HK-2 (cell line): Measurements from ENCODE around the gene DNM3.

ENCODE experiments used
- DNase-seq: peaks from one replicate; pipeline ENCODE4 v3.0.0-alpha.2; 2018; ENCODE audit not compliant: unreplicated experiment

The DNM3 gene

DNA sequence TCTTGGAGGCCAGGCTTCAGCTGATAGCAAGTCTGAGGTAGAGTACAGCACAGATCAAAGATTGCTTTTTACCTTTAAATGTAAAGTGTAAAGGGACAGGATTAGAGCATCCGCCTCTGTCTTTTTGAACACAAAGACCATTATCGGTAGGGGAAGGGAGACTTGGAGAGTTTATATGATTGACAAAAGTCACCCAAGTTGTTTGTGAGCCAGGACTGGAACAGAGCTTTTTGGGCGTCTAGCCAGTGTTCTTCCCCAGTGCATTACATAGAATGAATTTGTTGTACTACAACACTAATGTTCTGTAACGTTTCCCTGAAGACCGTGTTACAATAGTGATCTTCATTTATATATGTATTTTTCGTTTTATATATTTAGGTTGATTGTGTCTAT, 611.9 kb downstream of the DNM3 start:
- DNase-seq, result no peak

DNA sequence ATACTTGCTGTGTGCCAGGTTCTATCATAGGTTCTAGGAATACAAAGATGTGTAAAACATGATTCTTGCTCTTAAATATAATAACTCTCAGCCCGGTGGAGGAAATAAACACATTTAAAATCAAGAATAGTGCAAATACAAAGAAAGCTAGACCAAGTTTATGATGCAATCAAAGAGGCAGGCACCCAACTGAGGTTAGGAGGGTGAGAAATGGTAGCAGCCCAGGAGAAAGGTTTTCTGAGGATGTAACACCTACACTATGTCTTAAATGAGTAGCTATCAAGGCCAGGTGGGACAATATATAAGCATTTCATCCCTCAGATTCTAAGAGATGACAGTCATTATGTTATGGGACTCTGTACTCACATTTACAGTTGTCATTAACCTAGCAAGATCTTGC, 612.3 kb downstream of the DNM3 start:
- no peak for DNase-seq

DNA sequence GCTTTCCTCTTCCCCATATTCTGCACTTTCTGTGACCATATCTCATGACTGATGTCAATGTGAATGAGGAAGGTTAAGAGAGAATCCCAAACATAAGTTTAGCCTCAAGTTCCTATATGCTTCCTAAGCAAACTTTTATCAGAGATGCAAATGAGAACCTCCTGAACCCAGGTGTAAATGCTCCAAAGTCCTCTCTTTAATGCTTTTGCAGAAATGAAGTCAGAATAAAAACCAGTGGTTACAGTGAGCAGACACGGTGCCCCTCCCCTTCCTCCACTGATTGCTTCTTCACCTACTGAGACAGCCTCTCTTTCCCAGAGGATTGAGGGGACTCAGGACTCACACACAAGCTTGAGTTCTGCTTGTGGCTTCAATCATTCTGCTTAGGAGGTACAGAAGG, 614.2 kb downstream of the DNM3 start:
- DNase-seq, result no peak

DNA sequence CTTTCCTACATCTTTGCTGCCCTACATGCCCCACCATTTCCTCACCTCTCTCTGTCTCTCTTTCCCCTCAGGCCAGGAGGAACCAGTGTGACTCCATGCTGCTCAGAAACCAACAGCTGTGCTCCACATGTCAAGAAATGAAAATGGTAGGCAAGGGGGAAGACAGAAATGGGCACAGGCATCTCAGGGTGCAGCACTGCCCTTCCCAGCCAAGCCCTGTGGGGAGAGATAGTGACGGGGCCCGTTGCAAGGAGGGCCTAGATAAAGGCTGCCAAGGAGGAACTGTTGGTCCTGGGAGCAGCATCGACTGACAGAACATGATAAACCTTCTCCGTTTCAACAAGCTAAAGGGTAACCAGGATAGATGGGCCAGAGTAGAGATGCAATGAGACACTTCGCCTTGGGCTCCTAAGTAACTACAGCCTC, 615.1 kb downstream of the DNM3 start:
- no peak for DNase-seq

DNA sequence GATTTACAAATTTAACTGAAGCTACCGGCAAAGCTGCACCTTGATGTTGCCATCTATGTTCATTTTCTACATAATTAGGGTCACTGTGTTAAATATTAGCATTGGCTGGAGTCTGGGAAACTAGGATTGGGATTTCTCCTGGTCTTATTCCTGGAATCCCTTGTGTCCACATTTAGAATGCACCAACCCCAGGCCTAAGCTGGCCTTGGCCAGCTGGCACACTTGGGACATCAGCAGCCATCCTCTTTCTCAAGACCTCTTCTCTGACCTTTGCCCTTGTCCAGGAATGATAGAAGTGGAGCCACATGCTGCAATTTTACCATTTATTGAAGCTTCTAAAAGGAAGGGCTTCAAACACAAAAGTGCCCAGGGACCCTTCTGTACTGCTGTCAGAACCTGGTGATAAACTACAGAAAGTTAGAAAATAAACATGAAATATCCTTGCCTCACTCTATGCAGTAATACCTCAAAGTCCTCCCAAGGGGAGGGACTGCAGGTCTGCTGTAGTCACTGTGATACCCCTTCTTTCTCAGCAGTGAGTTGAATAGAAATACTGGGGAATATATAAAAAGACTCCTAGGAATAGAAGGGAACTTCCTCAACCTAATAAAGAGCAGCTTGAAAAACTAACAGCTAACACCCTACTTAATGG, 616.3 kb downstream of the DNM3 start:
- DNase-seq, result no peak

DNA sequence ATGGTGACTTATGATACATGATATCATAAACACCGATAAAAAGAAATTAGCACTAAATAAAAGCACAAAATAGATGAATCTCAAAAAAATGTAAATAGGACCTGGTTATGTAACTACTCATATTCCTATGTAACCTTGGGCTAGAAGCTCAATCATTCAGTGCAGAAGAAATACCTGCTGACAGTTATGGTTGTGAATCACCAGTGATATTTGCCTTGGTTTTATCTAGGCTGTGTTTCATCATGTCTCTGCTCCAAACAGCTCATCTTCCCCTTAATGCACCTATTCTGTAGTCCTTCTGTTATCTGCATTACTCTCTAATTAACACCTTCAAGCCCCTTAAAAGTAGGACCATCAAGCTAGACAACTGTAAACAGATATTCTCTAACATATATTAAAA, 618.9 kb downstream of the DNM3 start:
- no peak for DNase-seq

DNA sequence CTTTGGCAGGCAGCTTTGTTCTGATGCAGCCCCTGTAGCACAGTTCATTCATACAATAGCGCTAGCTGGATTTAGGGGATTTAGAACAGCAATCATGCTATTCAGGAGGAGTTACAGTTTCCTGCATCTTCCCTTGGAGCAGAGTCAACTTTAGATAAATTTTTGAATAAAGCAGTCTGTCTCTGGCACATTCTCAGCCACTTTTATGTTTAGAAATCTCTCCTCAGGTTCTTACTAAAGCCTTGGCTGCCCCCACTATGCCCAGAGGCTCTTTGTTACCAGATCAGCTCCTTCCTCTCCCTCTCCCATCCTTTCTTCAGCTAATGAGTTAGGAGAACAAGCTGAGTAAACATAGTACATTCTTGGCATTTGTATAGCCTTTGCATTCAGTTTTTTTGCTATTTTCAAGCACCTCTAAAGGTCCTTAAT, 619.6 kb downstream of the DNM3 start:
- no peak for DNase-seq
